Activated CD8-positive, alpha-beta memory T cell treated with anti-CD3 and anti-CD28 coated beads, Interleukin-2, amount 10 ng/mL, durations not matched to agents 7 days and 5 days (primary cell): Measurements from ENCODE around the gene PBX4. TPM values are rescaled to one million over a fixed set of nuclear protein-coding genes. Genes with fewer than 3 reads are reported as not detected.

Experiments used
- ATAC-seq: fragments of 150-1000 bp; cut with Tn5 transposase; one replicate; pipeline ENCODE4 v1.10.0; 2021; ENCODE audit warnings: moderate library complexity
- CTCF ChIA-PET: fragments of 350-600 bp; sonication (Branson Sonifier 250); formaldehyde crosslinking; loops from one replicate; lab custom pipeline; 2021; ENCODE audit warnings: antibody characterized with exemption; lab: Charles Lee
- DNase-seq: peaks from one replicate; pipeline ENCODE4 v3.0.0-alpha.2; 2020
- H3K27ac Mint-ChIP-seq: one replicate; pipeline ENCODE4 v1.8.0; 2021; ENCODE audit warnings: mild to moderate bottlenecking, mixed read lengths
- H3K27me3 Mint-ChIP-seq: one replicate; pipeline ENCODE4 v1.8.0; 2021; ENCODE audit warnings: mixed read lengths
- H3K36me3 Mint-ChIP-seq: one replicate; pipeline ENCODE4 v1.8.0; 2021; ENCODE audit warnings: mild to moderate bottlenecking, mixed read lengths
- H3K4me1 Mint-ChIP-seq: one replicate; pipeline ENCODE4 v1.8.0; 2021; ENCODE audit warnings: mixed read lengths
- H3K4me3 Mint-ChIP-seq: one replicate; pipeline ENCODE4 v1.8.0; 2021; ENCODE audit warnings: mild to moderate bottlenecking, moderate library complexity, mixed read lengths
- H3K9me3 Mint-ChIP-seq: one replicate; pipeline ENCODE4 v1.8.0; 2022; ENCODE audit warnings: low read depth, mixed read lengths
- total RNA-seq, 2 experiments: library from RNA; stranded (reverse); gene quantifications; one replicate each; pipeline ENCODE4 v1.2.3, GENCODE V29; 2021

Gene PBX4
- total RNA-seq, 2 experiments from 2014 or later: 39.9 to 62.3 TPM

GRCh38 chr19:19566306-19566705, 52.2 kb downstream of the PBX4 start:
- CTCF ChIA-PET: interaction anchor here (2.1 to 5.5 kb wide), 2 partner anchors 12 to 63 kb away, joined by 4 to 37 read pairs; no protein-coding TSS in a partner anchor

GRCh38 chr19:19563348-19563848, 55.1 kb downstream of the PBX4 start:
- no peak for DNase-seq
- Mint-ChIP-seq H3K27me3 (no peaks in the 10 kb centered on the region), H3K4me3 (no peak overlapping the region), H3K4me1 (no peaks in the 10 kb centered on the region), H3K36me3 (peaks cover 33% of the 10 kb centered on the region), H3K27ac (no peak overlapping the region), H3K9me3 (no peaks in the 10 kb centered on the region)
- peak; percentile 24 for ATAC-seq
- CTCF ChIA-PET: interaction anchor here (1.2 kb wide), 2 partner anchors 14 to 26 kb away, joined by 3 read pairs; no protein-coding TSS in a partner anchor

More at GRCh38 chr19:19566306-19566705, 52.2 kb downstream of the PBX4 start:
- DNase-seq: no peak
- Mint-ChIP-seq H3K27me3 (no peaks in the 10 kb centered on the region), H3K4me3 (no peak overlapping the region), H3K4me1 (peaks cover 6% of the 10 kb centered on the region), H3K9me3 (no peaks in the 10 kb centered on the region), H3K27ac (no peak overlapping the region), H3K36me3 (peaks cover 55% of the 10 kb centered on the region)
- no peak for ATAC-seq

DNA sequence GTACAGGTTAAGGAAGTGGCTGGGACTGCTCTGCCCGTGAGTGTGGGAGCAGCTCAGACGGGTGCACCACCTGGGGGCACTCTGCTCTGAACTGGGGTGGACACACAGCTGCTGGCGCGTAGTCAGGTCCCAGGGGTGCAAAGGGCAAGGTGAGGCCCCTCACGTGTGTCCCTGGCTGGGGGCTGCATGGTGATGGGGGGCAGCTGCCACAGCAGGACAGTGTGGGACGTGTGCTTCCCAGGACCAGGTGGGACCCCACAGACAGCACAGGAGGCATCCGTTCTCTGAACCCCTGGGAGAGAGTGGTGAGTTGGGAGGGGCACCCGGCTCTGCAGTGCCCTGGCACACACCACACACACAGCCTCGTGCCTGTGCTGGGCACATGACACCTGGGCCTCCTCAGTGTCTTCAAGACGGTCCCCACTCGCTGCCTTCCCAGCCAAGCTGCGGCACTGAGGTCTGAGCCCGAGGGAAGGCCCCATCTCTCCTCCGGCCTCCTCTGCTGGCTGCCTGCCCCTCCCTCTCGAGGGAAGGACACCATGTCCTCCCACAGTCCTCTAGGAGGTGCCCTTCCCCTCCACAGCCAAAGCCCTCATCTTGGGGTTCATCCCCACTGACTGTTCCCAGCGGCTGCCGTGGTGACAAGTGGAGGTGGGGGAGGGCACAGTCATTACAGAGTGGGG, 55.7 kb downstream of the PBX4 start:
- H3K27me3 Mint-ChIP-seq: no peaks in the 10 kb centered on the region
- DNase-seq (peak; percentile 51), ATAC-seq (peak; percentile 70)
- H3K27ac Mint-ChIP-seq: peak overlapping the region; percentile 57
- no peak overlapping the region for H3K4me3 Mint-ChIP-seq
- H3K9me3 Mint-ChIP-seq: no peaks in the 10 kb centered on the region
- no peaks in the 10 kb centered on the region for H3K4me1 Mint-ChIP-seq
- CTCF ChIA-PET: interaction anchor here (1.0 to 1.6 kb wide), 4 partner anchors 10 to 27 kb away, joined by 3 to 6 read pairs (median 3); no protein-coding TSS in a partner anchor
- peaks cover 32% of the 10 kb centered on the region for H3K36me3 Mint-ChIP-seq

DNA sequence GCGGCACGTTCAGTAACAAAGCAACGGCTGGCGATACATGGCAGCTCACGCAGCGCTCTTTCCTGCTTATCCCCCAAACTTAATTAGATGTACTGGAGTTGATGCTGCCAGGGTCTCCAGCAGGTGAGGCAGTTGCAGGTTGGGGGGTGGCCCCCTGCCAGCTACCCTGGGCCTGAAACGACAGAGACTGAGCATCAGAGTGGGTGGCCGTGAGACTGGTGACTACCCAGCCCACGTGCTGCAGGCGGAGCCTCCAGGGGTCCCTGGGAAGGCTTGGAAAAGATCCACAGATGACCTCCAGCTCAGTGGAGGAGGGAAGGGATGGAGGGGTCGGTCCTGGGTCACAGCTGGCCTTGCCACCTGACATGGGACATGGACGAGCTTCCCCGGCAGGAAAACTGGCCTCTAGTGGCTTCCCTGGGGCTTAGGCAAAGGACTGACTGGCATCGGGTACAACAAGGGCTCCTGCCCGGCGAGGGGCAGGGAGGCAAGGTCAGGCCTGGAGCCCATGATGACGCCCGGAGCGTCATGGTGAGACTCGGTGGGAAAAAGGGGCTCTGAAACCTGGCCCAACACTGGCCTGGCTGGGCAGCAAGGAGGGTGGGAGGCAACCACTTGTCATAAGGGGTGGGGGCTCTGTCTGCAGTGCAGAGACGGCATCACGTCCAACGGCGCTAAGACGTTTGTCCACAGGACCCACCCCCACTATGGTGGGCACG, 56.4 kb downstream of the PBX4 start:
- Mint-ChIP-seq H3K4me3 (no peak overlapping the region), H3K36me3 (peaks cover 27% of the 10 kb centered on the region), H3K27ac (no peak overlapping the region)

DNA sequence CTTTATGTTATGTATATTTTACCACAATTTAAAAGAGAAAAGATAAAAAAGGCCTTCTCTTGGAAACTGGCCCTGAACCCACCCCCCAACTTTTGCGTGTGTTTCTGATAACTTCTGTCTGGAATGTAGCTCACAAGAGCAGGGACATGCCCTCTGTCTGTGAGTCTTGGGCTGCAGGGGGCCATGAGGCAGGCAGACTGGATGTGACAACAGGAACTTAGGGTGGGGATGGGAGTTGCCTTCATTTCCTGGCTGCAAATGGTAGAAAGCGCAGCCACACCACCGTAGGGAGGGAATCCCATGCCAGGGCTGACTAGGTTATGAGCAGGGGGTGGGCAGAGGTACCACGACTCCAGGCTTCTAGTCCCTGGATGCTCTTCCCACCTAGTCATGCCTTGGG, 58.6 kb downstream of the PBX4 start:
- CTCF ChIA-PET: interaction anchor here (0.8 to 1.6 kb wide), 2 partner anchors 18 to 28 kb away, joined by 3 to 8 read pairs; no protein-coding TSS in a partner anchor
- DNase-seq: no peak
- no peak overlapping the region for H3K4me3 Mint-ChIP-seq
- H3K9me3 Mint-ChIP-seq: no peaks in the 10 kb centered on the region
- no peak for ATAC-seq
- peaks cover 13% of the 10 kb centered on the region for H3K36me3 Mint-ChIP-seq
- no peak overlapping the region for H3K27ac Mint-ChIP-seq
- H3K4me1 Mint-ChIP-seq: no peaks in the 10 kb centered on the region
- H3K27me3 Mint-ChIP-seq: no peaks in the 10 kb centered on the region

More for the DNA sequence above, 56.4 kb downstream of the PBX4 start:
- CTCF ChIA-PET: interaction anchor here (1.0 to 1.6 kb wide), 2 partner anchors 9 to 23 kb away, joined by 3 to 6 read pairs; no protein-coding TSS in a partner anchor
- ATAC-seq (no peak), DNase-seq (no peak)
- Mint-ChIP-seq H3K4me1 (no peaks in the 10 kb centered on the region), H3K27me3 (no peaks in the 10 kb centered on the region), H3K9me3 (no peaks in the 10 kb centered on the region)

- no peaks in the 10 kb centered on the region for H3K27me3 Mint-ChIP-seq
- ATAC-seq: no peak
- H3K36me3 Mint-ChIP-seq: peaks cover 5% of the 10 kb centered on the region
- no peaks in the 10 kb centered on the region for H3K9me3 Mint-ChIP-seq
- DNase-seq: no peak
- H3K4me1 Mint-ChIP-seq: peaks cover 3% of the 10 kb centered on the region
- no peak overlapping the region for H3K27ac Mint-ChIP-seq
- CTCF ChIA-PET: interaction anchor here (0.8 to 1.3 kb wide), 5 partner anchors 9 to 81 kb away, joined by 3 to 8 read pairs (median 3); no protein-coding TSS in a partner anchor
- no peak overlapping the region for H3K4me3 Mint-ChIP-seq
Observed at GRCh38 chr19:19558636-19559035, 59.9 kb downstream of the PBX4 start.

GRCh38 chr19:19558055-19558454, 60.4 kb downstream of the PBX4 start:
- CTCF ChIA-PET: interaction anchor here (0.8 to 1.3 kb wide), 5 partner anchors 10 to 82 kb away, joined by 3 to 8 read pairs (median 3); no protein-coding TSS in a partner anchor
- Mint-ChIP-seq H3K36me3 (peaks cover 5% of the 10 kb centered on the region), H3K27ac (no peak overlapping the region), H3K4me1 (peaks cover 4% of the 10 kb centered on the region), H3K9me3 (no peaks in the 10 kb centered on the region), H3K4me3 (no peak overlapping the region), H3K27me3 (no peaks in the 10 kb centered on the region)
- ATAC-seq (no peak), DNase-seq (no peak)

GRCh38 chr19:19554074-19555023, 64.1 kb downstream of the PBX4 start:
- Mint-ChIP-seq H3K27ac (no peak overlapping the region), H3K27me3 (no peaks in the 10 kb centered on the region), H3K36me3 (no peaks in the 10 kb centered on the region), H3K4me1 (peaks cover 4% of the 10 kb centered on the region), H3K4me3 (no peak overlapping the region), H3K9me3 (no peaks in the 10 kb centered on the region)
- CTCF ChIA-PET: interaction anchor here (0.5 to 11.6 kb wide), 35 partner anchors 7 to 113 kb away, joined by 3 to 119 read pairs (median 5); partner anchors contain the start of genes GMIP, NDUFA13, PBX4 and YJEFN3
- peak; percentile 70 for DNase-seq
- ATAC-seq: peak; percentile 61

DNA sequence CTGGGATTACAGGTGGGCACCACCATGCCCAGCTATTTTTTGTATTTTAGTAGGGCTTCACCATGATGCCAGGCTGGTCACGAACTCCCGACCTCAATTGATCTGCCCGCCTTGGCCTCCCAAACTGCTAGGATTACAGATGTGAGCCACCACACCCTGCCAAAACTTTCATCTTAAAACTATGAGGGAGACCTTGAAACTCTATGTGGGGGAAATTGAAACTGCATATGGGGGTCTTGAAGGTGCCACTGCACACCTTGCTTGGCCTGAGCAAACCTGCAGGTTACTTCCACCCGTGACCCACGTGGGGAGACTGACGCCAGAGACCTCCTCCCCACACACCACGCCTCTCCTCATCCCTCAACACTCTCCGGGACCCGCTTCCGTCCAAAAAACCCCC, 64.8 kb downstream of the PBX4 start:
- no peaks in the 10 kb centered on the region for H3K36me3 Mint-ChIP-seq
- H3K4me3 Mint-ChIP-seq: no peak overlapping the region
- CTCF ChIA-PET: interaction anchor here (0.6 to 11.6 kb wide), 30 partner anchors 8 to 136 kb away, joined by 3 to 119 read pairs (median 5); partner anchors contain the start of genes GMIP, NDUFA13, PBX4 and YJEFN3
- DNase-seq (no peak), ATAC-seq (no peak)
- H3K27ac Mint-ChIP-seq: no peak overlapping the region
- H3K27me3 Mint-ChIP-seq: peaks cover 3% of the 10 kb centered on the region
- H3K4me1 Mint-ChIP-seq: peaks cover 4% of the 10 kb centered on the region
- no peaks in the 10 kb centered on the region for H3K9me3 Mint-ChIP-seq

DNA sequence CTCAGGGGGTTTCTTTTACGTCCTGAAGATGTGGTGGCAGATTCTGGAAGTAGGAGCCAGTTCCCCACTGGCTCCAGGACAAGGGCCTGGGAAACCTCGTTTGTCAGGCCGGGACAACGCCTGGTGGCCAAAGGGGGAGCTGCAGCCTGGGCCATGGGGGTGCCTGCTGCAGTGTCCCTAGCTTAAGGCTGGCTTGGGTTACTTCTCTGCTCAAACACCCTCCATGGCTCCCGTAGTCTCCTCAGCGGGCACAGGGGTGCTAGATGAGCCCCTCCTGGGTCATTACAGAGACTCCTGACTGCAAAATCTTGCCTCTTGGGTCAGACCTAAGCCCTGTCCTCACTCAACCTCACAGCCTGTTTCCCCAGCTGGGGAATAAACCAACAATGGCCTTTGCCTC, 65.7 kb downstream of the PBX4 start:
- Mint-ChIP-seq H3K27me3 (peaks cover 3% of the 10 kb centered on the region), H3K36me3 (no peaks in the 10 kb centered on the region), H3K4me1 (peaks cover 4% of the 10 kb centered on the region), H3K9me3 (no peaks in the 10 kb centered on the region), H3K27ac (no peak overlapping the region), H3K4me3 (no peak overlapping the region)
- DNase-seq: no peak
- CTCF ChIA-PET: interaction anchor here (0.6 to 11.6 kb wide), 20 partner anchors 9 to 135 kb away, joined by 3 to 119 read pairs (median 4); partner anchors contain the start of genes GMIP, NDUFA13, PBX4 and TSSK6
- no peak for ATAC-seq

GRCh38 chr19:19551853-19552192, 66.7 kb downstream of the PBX4 start:
- H3K27me3 Mint-ChIP-seq: peaks cover 3% of the 10 kb centered on the region
- DNase-seq (no peak), ATAC-seq (no peak)
- CTCF ChIA-PET: interaction anchor here (0.6 to 11.6 kb wide), 12 partner anchors 8 to 87 kb away, joined by 3 to 119 read pairs (median 6); partner anchors contain the start of genes LPAR2, NDUFA13, PBX4 and TSSK6
- H3K9me3 Mint-ChIP-seq: no peaks in the 10 kb centered on the region
- H3K4me3 Mint-ChIP-seq: no peak overlapping the region
- peaks cover 4% of the 10 kb centered on the region for H3K4me1 Mint-ChIP-seq
- no peaks in the 10 kb centered on the region for H3K36me3 Mint-ChIP-seq
- H3K27ac Mint-ChIP-seq: no peak overlapping the region
